GM12878 (cell line): ENCODE results near the gene L1TD1. TPM values are rescaled to one million over a fixed set of nuclear protein-coding genes. Genes with fewer than 3 reads are reported as not detected.

Experiments used
- ATAC-seq: fragments of 200-7000 bp; cut with Tn5 transposase; 3 replicates; pipeline ENCODE4 v1.9.1; 2020; ENCODE audit warnings: mild to moderate bottlenecking, moderate library complexity
- BruUV-seq: library from RNA; stranded (reverse); fragments of 400-500 nt; replicated peaks from 2 replicates; lab custom pipeline; 2021; lab: Mats Ljungman, UMichigan
- CTCF ChIA-PET: fragments of 300-600 bp; sonication (Branson Sonifier 250); formaldehyde crosslinking; extraction: SDS; loops from one replicate; lab custom pipeline; 2021; ENCODE audit warnings: inconsistent platforms; lab: Yijun Ruan, JAX
- POLR2A ChIA-PET: fragments of 350-600 bp; formaldehyde crosslinking; extraction: SDS; loops from one replicate; lab custom pipeline; 2021; ENCODE audit warnings: inconsistent platforms; lab: Charles Lee
- RAD21 ChIA-PET: fragments of 300-600 bp; sonication (Branson Sonifier 250); formaldehyde crosslinking; loops from one replicate; lab custom pipeline; 2023; ENCODE audit warnings: antibody characterized with exemption; ENCODE audit not compliant: unreplicated experiment; lab: Charles Lee
- SMC1A ChIA-PET: fragments of 300-600 bp; sonication (Branson Sonifier 250); formaldehyde crosslinking; loops from one replicate; lab custom pipeline; 2023; ENCODE audit not compliant: unreplicated experiment, uncharacterized antibody; lab: Charles Lee
- DNase-seq: peaks from one replicate; pipeline ENCODE4 v3.0.0-alpha.2; 2011; ENCODE audit warnings: low read depth, low spot score
- FAIRE-seq: peaks from 3 replicates; lab custom pipeline; 2011; peaks lifted over from hg19 to GRCh38; lab: Jason Lieb, UNC
- H2AFZ ChIP-seq: 2 replicates; pipeline ENCODE4 v1.6.0; 2011; ENCODE audit warnings: low read depth, low read length, control low read depth; ENCODE audit not compliant: control insufficient read depth
- H3K27ac ChIP-seq: 2 replicates; pipeline ENCODE4 v1.5.1; 2011; ENCODE audit warnings: control low read depth; ENCODE audit not compliant: control insufficient read depth, insufficient read depth
- H3K27me3 ChIP-seq, 2 experiments: replicated peaks in 1 of 2; 2 replicates each; pipeline versions ENCODE4 v1.6.0 to v1.6.1; 2011; ENCODE audit warnings: low read length in 1 of 2; ENCODE audit not compliant: control insufficient read depth in 2 of 2, insufficient read depth in 2 of 2
- H3K36me3 ChIP-seq, 2 experiments: 2 replicates each; pipeline ENCODE4 v1.5.1; 2011; ENCODE audit warnings: low read length in 1 of 2; ENCODE audit not compliant: control insufficient read depth in 2 of 2, insufficient read depth in 2 of 2
- H3K4me1 ChIP-seq: 2 replicates; pipeline ENCODE4 v1.6.1; 2011; ENCODE audit warnings: mild to moderate bottlenecking, low read length, moderate library complexity, mixed read lengths; ENCODE audit not compliant: control insufficient read depth, insufficient read depth
- H3K4me2 ChIP-seq: 2 replicates; pipeline ENCODE4 v1.6.0; 2011; ENCODE audit warnings: control low read depth; ENCODE audit not compliant: control insufficient read depth, insufficient read depth
- H3K4me3 ChIP-seq: fragments of 200-600 bp; sonication (generic); 2 replicates; pipeline ENCODE4 v1.5.1; 2016
- H3K79me2 ChIP-seq: 2 replicates; pipeline ENCODE4 v1.6.0; 2011; ENCODE audit warnings: low read length; ENCODE audit not compliant: control insufficient read depth, insufficient read depth
- H3K9ac ChIP-seq: 2 replicates; pipeline ENCODE4 v1.8.0; 2011; ENCODE audit warnings: low read length, control low read depth, mixed read lengths; ENCODE audit not compliant: control insufficient read depth, insufficient read depth
- H3K9me3 ChIP-seq: replicated peaks from 3 replicates; pipeline ENCODE4 v1.5.1; 2011; ENCODE audit warnings: mild to moderate bottlenecking, low read length; ENCODE audit not compliant: control insufficient read depth, insufficient read depth
- H4K20me1 ChIP-seq: 2 replicates; pipeline ENCODE4 v1.6.0; 2011; ENCODE audit not compliant: control insufficient read depth, insufficient read depth
- CBX3 ChIP-seq: fragments of 200-600 bp; sonication (generic); IDR thresholded peaks from 2 replicates; pipeline ENCODE4 v1.6.1; 2016; ENCODE audit warnings: low read depth, borderline replicate concordance
- CEBPB ChIP-seq, 2 experiments: fragments of 150-350 bp in 1 of 2; IDR thresholded peaks; 2 replicates each; pipeline ENCODE4 v1.6.1; 2012 to 2014; ENCODE audit warnings: low read depth in 2 of 2, low read length in 2 of 2, borderline replicate concordance in 1 of 2, inconsistent platforms in 1 of 2
- EGR1 ChIP-seq, 2 experiments: IDR thresholded peaks; 1 replicate in 1 of 2; 2 replicates in 1 of 2; pipeline ENCODE4 v1.6.1; 2011 to 2012; ENCODE audit warnings: low read depth in 2 of 2, low read length in 2 of 2, borderline replicate concordance in 1 of 2, mild to moderate bottlenecking in 1 of 2, moderate library complexity in 1 of 2
- IKZF1 ChIP-seq: fragments of 450-650 bp; conservative IDR thresholded peaks from 2 replicates; pipeline ENCODE4 v1.6.1; 2017; ENCODE audit warnings: antibody characterized with exemption, mild to moderate bottlenecking
- PML ChIP-seq: IDR thresholded peaks from 2 replicates; pipeline ENCODE4 v1.6.1; 2012; ENCODE audit warnings: low read length, inconsistent platforms
- TAF1 ChIP-seq: IDR thresholded peaks from 2 replicates; pipeline ENCODE4 v1.6.1; 2011; ENCODE audit warnings: mild to moderate bottlenecking, low read depth, low read length, borderline replicate concordance
- TARDBP ChIP-seq: IDR thresholded peaks from 2 replicates; pipeline ENCODE4 v1.6.1; 2016; ENCODE audit warnings: borderline replicate concordance
- TCF12 ChIP-seq: IDR thresholded peaks from 2 replicates; pipeline ENCODE4 v1.6.1; 2011; ENCODE audit warnings: low read depth, mild to moderate bottlenecking, low read length
- ZZZ3 ChIP-seq: IDR thresholded peaks from 2 replicates; pipeline ENCODE4 v1.6.1; 2011; ENCODE audit warnings: low read depth; ENCODE audit not compliant: control insufficient read depth, insufficient read length
- WGBS: methylation state at CpG from one replicate; pipeline ENCODE4 v1.1.6; 2016; ENCODE audit warnings: low lambda C conversion rate; ENCODE audit not compliant: insufficient replicate concordance, insufficient coverage; ENCODE audit errors: missing lambda C conversion rate; 5-methylcytosine and 5-hydroxymethylcytosine counted together
- in situ Hi-C: fragments of 300-500 bp; cut with MboI; formaldehyde crosslinking; loops from 9 replicates; pipeline ENCODE4 v1.14.3; 2018; ENCODE audit warnings: mixed read lengths
- intact Hi-C: fragments of 100-400 bp; cut with micrococcal nuclease; formaldehyde crosslinking; loops from one replicate; pipeline ENCODE4 v1.14.2; 2022; ENCODE audit not compliant: unreplicated experiment
- polyA plus RNA-seq, 11 experiments: library from polyadenylated mRNA; depleted of rRNA in 4 of 11; unstranded in 6 of 11; stranded (reverse) in 5 of 11; fragments of >200 nt; fragmentation: Nextera tagmentation in 4 of 11; fragmentation: Illumina TruSeq in 1 of 11; extraction: Ambion mirVana in 4 of 11; extraction: Trizol in 1 of 11; gene quantifications; 1 replicate in 1 of 11; 2 replicates in 10 of 11; pipeline versions ENCODE4 v1.2.1 to v1.2.3, GENCODE V29; 2011 to 2016; ENCODE audit warnings: inconsistent platforms in 2 of 11, missing spikeins in 2 of 11, low read depth in 1 of 11
- total RNA-seq, 4 experiments: library from RNA; depleted of rRNA in 3 of 4; stranded (reverse); fragments of >200 nt in 3 of 4; fragmentation: Illumina TruSeq in 1 of 4; extraction: Trizol in 1 of 4; gene quantifications; 2 replicates each; pipeline versions ENCODE4 v1.2.1 to v1.2.3, GENCODE V29; 2013 to 2021
- TF ChIP-seq, protein P1 (sequence below): fragments of 450-650 bp; IDR thresholded peaks from 2 replicates; pipeline ENCODE4 v1.6.1; 2016; ENCODE audit warnings: mild to moderate bottlenecking

L1TD1 gene
- total and polyA plus RNA-seq, 10 of the 15 experiments (the other 5 are each of a cell fraction or from before 2014, with no cell fraction given), result 0.07 to 0.31 (median 0.21) TPM; not detected in 7

- no peak for DNase-seq
- CTCF ChIA-PET, result no interaction called here
- H3K4me3 ChIP-seq, result no peak overlapping the region
- TF ChIP-seq PML (no peak), TCF12 (no peak), TARDBP (no peak), IKZF1 (no peak), ZZZ3 (no peak), CBX3 (no peak), CEBPB (IDR thresholded peaks at IDR 0.05; ENCODE audit: borderline replicate concordance in 1 of 2, low read depth in 2 of 2, low read length in 2 of 2) (no peak), EGR1 (IDR thresholded peaks at IDR 0.05; ENCODE audit: borderline replicate concordance in 1 of 2, low read depth in 2 of 2, low read length in 2 of 2) (no peak), TAF1 (no peak)
- TF ChIP-seq, protein P1, sequence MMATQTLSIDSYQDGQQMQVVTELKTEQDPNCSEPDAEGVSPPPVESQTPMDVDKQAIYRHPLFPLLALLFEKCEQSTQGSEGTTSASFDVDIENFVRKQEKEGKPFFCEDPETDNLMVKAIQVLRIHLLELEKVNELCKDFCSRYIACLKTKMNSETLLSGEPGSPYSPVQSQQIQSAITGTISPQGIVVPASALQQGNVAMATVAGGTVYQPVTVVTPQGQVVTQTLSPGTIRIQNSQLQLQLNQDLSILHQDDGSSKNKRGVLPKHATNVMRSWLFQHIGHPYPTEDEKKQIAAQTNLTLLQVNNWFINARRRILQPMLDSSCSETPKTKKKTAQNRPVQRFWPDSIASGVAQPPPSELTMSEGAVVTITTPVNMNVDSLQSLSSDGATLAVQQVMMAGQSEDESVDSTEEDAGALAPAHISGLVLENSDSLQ, result no peak
- TF ChIP-seq, all 136 proteins: peak for 0
- ChIA-PET POLR2A (no interaction called here), SMC1A (no interaction called here), RAD21 (no interaction called here)
- H3K4me1 ChIP-seq, result no peaks in the 10 kb centered on the region
- intact Hi-C loops, result no loop called here
- H3K4me2 ChIP-seq, result no peak overlapping the region
- no peaks in the 10 kb centered on the region for H3K79me2 ChIP-seq
- no peaks in the 10 kb centered on the region for H4K20me1 ChIP-seq
- H3K9me3 ChIP-seq, result no peaks in the 10 kb centered on the region; the same call in 2 of the 3 replicates
- no peak overlapping the region for H2AFZ ChIP-seq
- ATAC-seq (no peak), FAIRE-seq (no peak)
- in situ Hi-C loops, result no loop called here
- H3K36me3 ChIP-seq, result no peaks in the 10 kb centered on the region
- WGBS, result 45% methylated on average over 14 of the region's 14 CpGs
- H3K27me3 ChIP-seq, result no peaks in the 10 kb centered on the region; a peak in 1 of 4 replicates
- H3K27ac ChIP-seq, result no peak overlapping the region
- no peak overlapping the region for H3K9ac ChIP-seq
- no TSS peak for BruUV-seq
Measured at GRCh38 chr1:62198069-62198780, 3.6 kb downstream of the L1TD1 start.
